Activated CD4-positive, CD25-positive, alpha-beta regulatory T cell (primary cell): ENCODE measurements around the gene FAM83E.

Source experiments
- DNase-seq, 4 experiments: peaks; one replicate each; lab custom pipeline; 2025; lab: John Stamatoyannopoulos, UW

FAM83E gene

DNA sequence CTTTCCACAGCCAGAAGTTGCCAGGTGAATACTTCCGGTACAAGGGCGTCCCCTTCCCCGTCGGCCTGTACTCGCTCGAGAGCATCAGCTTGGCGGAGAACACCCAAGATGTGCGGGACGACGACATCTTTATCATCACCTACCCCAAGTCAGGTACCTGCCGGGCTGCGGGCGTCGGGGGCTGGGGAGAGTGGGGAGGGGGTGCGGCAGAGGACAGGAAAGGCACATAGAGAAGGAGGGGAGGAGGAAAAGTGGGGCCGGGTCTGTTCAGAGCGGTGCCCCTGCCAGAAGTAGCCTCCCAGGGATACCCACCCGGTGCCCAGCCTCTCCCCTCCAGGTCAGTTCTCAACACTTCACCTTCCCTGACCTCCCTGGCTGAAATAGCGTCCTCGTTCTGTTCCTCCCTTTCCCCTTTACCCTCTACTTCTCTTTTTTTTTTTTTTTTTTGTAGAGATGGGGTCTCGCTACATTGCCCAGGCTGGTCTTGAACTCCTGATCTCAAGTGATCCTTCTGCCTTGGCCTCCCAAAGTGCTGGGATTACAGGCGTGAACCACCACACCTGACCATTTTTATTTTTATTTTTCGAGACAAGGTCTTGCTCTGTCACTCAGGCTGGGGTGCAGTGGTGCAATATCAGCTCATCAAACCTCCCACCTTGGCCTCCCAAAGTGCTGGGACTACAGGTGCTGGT lies 38.8 kb downstream of the FAM83E start:
- DNase-seq, result no peak

DNA sequence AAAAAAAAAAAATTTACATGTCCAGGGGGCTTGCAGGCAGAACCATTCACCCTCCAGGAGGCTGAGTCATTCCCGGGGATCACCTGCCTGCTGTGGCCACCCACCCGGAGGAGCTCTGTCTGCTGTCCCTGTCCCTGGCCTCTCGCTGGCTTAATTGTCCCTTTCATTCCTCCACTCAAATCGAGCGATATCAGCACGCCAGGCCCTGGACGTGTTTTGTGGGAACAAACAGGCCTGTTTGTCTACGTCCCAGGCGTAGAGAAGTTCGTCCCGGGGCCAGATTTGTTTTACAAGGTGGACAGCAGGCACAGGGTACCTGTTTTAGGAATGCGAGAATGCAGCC lies 41.7 kb downstream of the FAM83E start:
- no peak for DNase-seq

DNA sequence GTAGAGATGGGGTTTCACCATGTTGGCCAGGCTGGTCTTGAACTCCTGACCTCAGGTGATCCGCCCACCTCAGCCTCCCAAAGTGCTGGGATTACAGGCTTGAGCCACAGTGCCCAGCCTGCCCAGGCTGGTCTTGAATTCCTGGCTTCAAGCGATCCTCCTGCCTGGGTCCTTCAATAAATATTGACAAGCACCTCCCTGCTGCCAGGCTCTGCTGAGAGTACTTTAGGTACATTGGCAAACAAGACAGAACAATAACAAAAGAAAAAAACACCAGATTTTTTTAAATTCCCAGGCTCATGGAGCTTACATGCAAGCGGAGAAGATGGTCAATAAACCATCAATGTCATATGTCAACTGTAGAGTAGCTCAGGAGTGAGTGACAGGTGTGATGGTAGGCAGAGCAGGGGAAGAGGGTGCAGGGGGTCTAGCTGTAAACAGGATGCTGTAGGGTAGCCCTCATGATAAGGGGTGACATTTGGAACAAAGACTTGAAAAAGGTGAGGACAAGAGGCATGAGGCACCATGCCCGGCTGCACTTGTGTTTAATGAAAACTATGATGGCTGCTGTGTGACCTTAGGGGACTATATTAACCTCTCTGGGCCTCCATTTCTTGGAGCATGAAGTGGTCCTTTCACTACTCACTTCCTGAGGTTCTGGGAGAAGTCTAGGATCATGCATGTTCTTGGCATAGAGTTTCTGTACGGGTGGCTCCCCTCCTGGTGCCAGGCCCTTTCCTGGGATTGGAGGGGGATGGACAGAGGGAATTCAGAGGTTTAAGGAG lies 43.3 kb downstream of the FAM83E start:
- no peak for DNase-seq

DNA sequence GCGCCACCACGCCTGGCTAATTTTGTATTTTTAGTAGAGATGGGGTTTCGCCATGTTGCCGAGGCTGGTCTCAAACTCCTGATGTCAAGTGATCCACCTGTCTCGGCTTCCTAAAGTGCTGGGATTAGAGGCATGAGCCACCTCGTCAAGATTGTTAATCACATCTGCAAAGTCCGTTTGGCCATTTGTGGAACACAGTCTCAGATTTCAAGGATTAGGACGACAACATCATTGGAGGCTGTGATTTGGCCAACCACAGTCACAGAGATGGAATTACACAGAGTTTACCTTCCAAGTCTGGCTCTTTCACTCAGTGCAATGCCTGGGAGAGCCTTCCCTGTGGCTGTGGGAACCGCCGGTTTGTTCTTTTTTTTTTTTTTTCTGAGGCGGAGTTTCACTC lies 45.1 kb downstream of the FAM83E start:
- no peak for DNase-seq

DNA sequence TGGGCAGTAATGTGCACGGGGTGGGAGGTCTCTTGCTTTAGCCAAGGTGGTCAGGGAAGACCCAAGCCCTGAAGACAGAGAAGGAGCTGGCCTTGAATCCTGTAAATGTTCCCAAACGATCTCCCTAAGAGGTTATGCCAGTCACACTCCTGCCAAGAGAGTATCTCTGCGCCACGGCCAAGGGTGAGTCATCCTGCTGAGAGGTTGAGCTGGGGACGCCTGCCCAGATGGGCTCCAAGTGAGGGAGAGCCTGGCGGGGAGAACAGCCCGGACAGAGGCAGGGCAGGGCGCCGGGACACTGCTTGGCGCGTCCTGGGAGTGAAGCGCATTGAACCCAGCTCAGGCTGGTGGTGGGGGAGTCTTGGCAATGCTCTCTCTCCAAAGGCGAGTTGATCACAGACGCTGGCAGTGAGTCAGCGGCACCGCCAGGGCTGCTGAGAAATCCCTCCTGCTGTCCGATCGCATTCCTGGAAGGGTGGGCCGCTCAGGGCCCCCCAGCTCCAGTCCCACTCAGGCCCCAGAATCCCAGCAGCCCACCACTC lies 46.5 kb downstream of the FAM83E start:
- no peak for DNase-seq

DNA sequence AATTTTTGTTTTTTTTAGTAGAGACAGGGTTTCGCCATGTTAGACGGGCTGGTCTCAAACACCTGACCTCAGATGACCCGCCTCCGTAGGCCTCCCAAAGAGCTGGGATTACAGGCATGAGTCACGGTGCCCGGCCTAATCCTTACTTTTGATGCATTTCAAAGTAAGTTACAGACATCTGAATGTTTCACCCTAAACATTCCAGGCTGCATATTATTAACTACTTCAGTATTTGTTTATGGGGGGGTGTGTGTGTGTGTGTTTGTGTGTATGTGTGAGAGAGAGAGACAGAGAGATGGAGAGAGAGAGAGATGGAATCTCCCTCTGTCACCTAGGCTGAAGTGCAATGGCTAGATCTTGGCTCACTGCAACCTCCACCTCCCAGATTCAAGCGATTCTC lies 49.8 kb downstream of the FAM83E start:
- no peak for DNase-seq
